GM12878 (cell line): ENCODE data around the gene MYO19.

Experiments
- CTCF ChIP-seq, 3 experiments: IDR thresholded peaks in 2 of 3; conservative IDR thresholded peaks in 1 of 3; 2 replicates each; pipeline ENCODE4 v1.5.1; 2011; ENCODE audit warnings: low read depth in 3 of 3, low read length in 3 of 3, mild to moderate bottlenecking in 3 of 3, control low read depth in 2 of 3, moderate library complexity in 2 of 3, inconsistent platforms in 1 of 3, mixed read lengths in 1 of 3; ENCODE audit not compliant: control insufficient read depth in 2 of 3, insufficient read depth in 1 of 3; ENCODE audit errors: extremely low read depth in 1 of 3
- EP300 ChIP-seq, 2 experiments: fragments of 150-350 bp in 1 of 2; IDR thresholded peaks; 2 replicates each; pipeline ENCODE4 v1.6.1; 2011 to 2012; ENCODE audit warnings: low read depth in 2 of 2, low read length in 2 of 2, borderline replicate concordance in 1 of 2, improper control_type of control experiment in 1 of 2, inconsistent platforms in 1 of 2; ENCODE audit not compliant: control insufficient read depth in 1 of 2
- ETV6 ChIP-seq, 2 experiments: fragments of 450-650 bp in 1 of 2; IDR thresholded peaks in 1 of 2; conservative IDR thresholded peaks in 1 of 2; 2 replicates each; pipeline ENCODE4 v1.6.1; 2014; ENCODE audit warnings: antibody characterized with exemption in 1 of 2, borderline replicate concordance in 1 of 2, low read depth in 1 of 2, mild to moderate bottlenecking in 1 of 2, moderate library complexity in 1 of 2
- MAX ChIP-seq: IDR thresholded peaks from 2 replicates; pipeline ENCODE4 v1.6.1; 2012; ENCODE audit warnings: low read depth, low read length, improper control_type of control experiment
- MYC ChIP-seq: IDR thresholded peaks from 2 replicates; pipeline ENCODE4 v1.6.1; 2011; ENCODE audit warnings: mild to moderate bottlenecking, low read length, moderate library complexity, inconsistent platforms; ENCODE audit not compliant: insufficient read depth, insufficient replicate concordance, insufficient read length, severe bottlenecking
- NFYB ChIP-seq: IDR thresholded peaks from 2 replicates; pipeline ENCODE4 v1.6.1; 2011; ENCODE audit warnings: low read depth, mild to moderate bottlenecking, low read length, improper control_type of control experiment, moderate library complexity; ENCODE audit not compliant: insufficient read depth
- POLR2A ChIP-seq: IDR thresholded peaks from 2 replicates; pipeline ENCODE4 v1.6.1; 2011; ENCODE audit warnings: low read depth, mild to moderate bottlenecking, low read length
- POLR2AphosphoS5 ChIP-seq: IDR thresholded peaks from 2 replicates; pipeline ENCODE4 v1.6.1; 2011; ENCODE audit warnings: mild to moderate bottlenecking, low read length, inconsistent platforms
- SIN3A ChIP-seq: IDR thresholded peaks from 2 replicates; pipeline ENCODE4 v1.6.1; 2012; ENCODE audit warnings: low read depth, low read length, improper control_type of control experiment
- SREBF2 ChIP-seq: IDR thresholded peaks from 2 replicates; pipeline ENCODE4 v1.6.1; 2012; ENCODE audit warnings: mild to moderate bottlenecking, low read length
- ZBTB33 ChIP-seq: fragments of 450-650 bp; IDR thresholded peaks from 2 replicates; pipeline ENCODE4 v1.6.1; 2017; ENCODE audit warnings: mild to moderate bottlenecking
- ZNF274 ChIP-seq: IDR thresholded peaks from one replicate; pipeline ENCODE4 v1.8.0; 2011; ENCODE audit not compliant: insufficient read length, insufficient read depth
- ZSCAN29 ChIP-seq: fragments of 450-650 bp; IDR thresholded peaks from 2 replicates; pipeline ENCODE4 v1.6.1; 2017; ENCODE audit warnings: mild to moderate bottlenecking, moderate library complexity

- no peak for TF ChIP-seq POLR2A
- no peak for TF ChIP-seq EP300 (IDR thresholded peaks at IDR 0.05; ENCODE audit: borderline replicate concordance in 1 of 2, control insufficient read depth in 1 of 2, low read depth in 2 of 2, low read length in 2 of 2)
- no peak for TF ChIP-seq ZSCAN29
- TF ChIP-seq SIN3A, result no peak
- no peak for TF ChIP-seq MYC
- TF ChIP-seq CTCF (IDR thresholded peaks at IDR 0.05 in 2 of 3, conservative IDR thresholded peaks at IDR 0.05 in 1 of 3; ENCODE audit: control insufficient read depth in 2 of 3, extremely low read depth in 1 of 3, insufficient read depth in 1 of 3, low read depth in 3 of 3, low read length in 3 of 3), result no peak
- no peak for TF ChIP-seq SREBF2
- TF ChIP-seq POLR2AphosphoS5, result no peak
- TF ChIP-seq ETV6 (conservative IDR thresholded peaks at IDR 0.05 in 1 of 2, IDR thresholded peaks at IDR 0.05 in 1 of 2; ENCODE audit: borderline replicate concordance in 1 of 2, low read depth in 1 of 2), result no peak
- TF ChIP-seq NFYB, result no peak
- no peak for TF ChIP-seq MAX
- TF ChIP-seq ZBTB33, result no peak
- TF ChIP-seq ZNF274, result no peak
Observed at GRCh38 chr17:36527621-36528250, 6.9 kb downstream of the MYO19 start.
